HepG2 (cell line): ENCODE measurements around the gene NCOA7. TPM values are rescaled to one million over a fixed set of nuclear protein-coding genes. Genes with fewer than 3 reads are reported as not detected.
A peak's percentile ranks its signal among the peaks of the same experiment; 100 is the strongest.

Experiments used
- ARNT2 ChIP-seq: sonication (generic); formaldehyde crosslinking; IDR thresholded peaks from 2 replicates; pipeline ENCODE4 v1.8.0; 2022; ENCODE audit warnings: mild to moderate bottlenecking, low read depth, missing genetic modification reagents, moderate library complexity
- ETV6 ChIP-seq: sonication (generic); formaldehyde crosslinking; conservative IDR thresholded peaks from 2 replicates; pipeline ENCODE4 v1.4.0; 2020; ENCODE audit warnings: missing genetic modification reagents
- HMG20B ChIP-seq: conservative IDR thresholded peaks from 2 replicates; pipeline ENCODE4 v1.6.1; 2016; ENCODE audit warnings: missing genetic modification reagents, missing compliant biosample characterization
- JUN ChIP-seq: sonication (generic); formaldehyde crosslinking; IDR thresholded peaks from 2 replicates; pipeline ENCODE4 v1.4.0; 2020; ENCODE audit warnings: mild to moderate bottlenecking, missing genetic modification reagents
- MAFK ChIP-seq, 2 experiments: IDR thresholded peaks in 1 of 2; conservative IDR thresholded peaks in 1 of 2; 2 replicates each; pipeline ENCODE4 v1.6.1; 2011; ENCODE audit warnings: improper control_type of control experiment in 2 of 2, low read length in 2 of 2
- RXRA ChIP-seq: sonication (generic); formaldehyde crosslinking; IDR thresholded peaks from 2 replicates; pipeline ENCODE4 v1.5.1; 2020; ENCODE audit warnings: missing genetic modification reagents
- TBX2 ChIP-seq: sonication (generic); formaldehyde crosslinking; IDR thresholded peaks from 2 replicates; pipeline ENCODE4 v1.5.0; 2020; ENCODE audit warnings: missing genetic modification reagents, mild to moderate bottlenecking, borderline replicate concordance
- TFDP1 ChIP-seq: IDR thresholded peaks from 2 replicates; pipeline ENCODE4 v1.6.1; 2016; ENCODE audit warnings: missing compliant biosample characterization, missing genetic modification reagents, borderline replicate concordance
- TSC22D2 ChIP-seq: sonication (generic); formaldehyde crosslinking; IDR thresholded peaks from 2 replicates; pipeline ENCODE4 v1.5.1; 2020; ENCODE audit warnings: missing genetic modification reagents, mild to moderate bottlenecking, borderline replicate concordance
- ZBTB21 ChIP-seq: sonication (generic); formaldehyde crosslinking; IDR thresholded peaks from 2 replicates; pipeline ENCODE4 v1.4.0; 2020; ENCODE audit warnings: missing genetic modification reagents
- ZIK1 ChIP-seq: sonication (generic); formaldehyde crosslinking; IDR thresholded peaks from 2 replicates; pipeline ENCODE4 v1.5.0; 2020; ENCODE audit warnings: mild to moderate bottlenecking, low read depth, missing genetic modification reagents, borderline replicate concordance
- ZNF12 ChIP-seq: sonication (generic); formaldehyde crosslinking; IDR thresholded peaks from 2 replicates; pipeline ENCODE4 v1.5.0; 2020; ENCODE audit warnings: missing genetic modification reagents
- ZNF441 ChIP-seq: sonication (generic); formaldehyde crosslinking; IDR thresholded peaks from 2 replicates; pipeline ENCODE4 v1.7.0; 2021; ENCODE audit warnings: missing genetic modification reagents, borderline replicate concordance
- ZNF496 ChIP-seq: sonication (generic); formaldehyde crosslinking; IDR thresholded peaks from 2 replicates; pipeline ENCODE4 v1.8.1; 2023; ENCODE audit warnings: mild to moderate bottlenecking, moderate library complexity, missing genetic modification reagents; ENCODE audit not compliant: insufficient replicate concordance
- ZNF549 ChIP-seq: sonication (generic); formaldehyde crosslinking; IDR thresholded peaks from 2 replicates; pipeline ENCODE4 v1.5.0; 2020; ENCODE audit warnings: missing genetic modification reagents
- ZNF615 ChIP-seq: sonication (generic); formaldehyde crosslinking; IDR thresholded peaks from 2 replicates; pipeline ENCODE4 v1.5.0; 2020; ENCODE audit warnings: mild to moderate bottlenecking, missing genetic modification reagents, borderline replicate concordance
- polyA plus RNA-seq, 8 experiments: library from polyadenylated mRNA; depleted of rRNA in 3 of 8; stranded (reverse) in 7 of 8; unstranded in 1 of 8; fragments of >200 nt; fragmentation: Illumina TruSeq in 4 of 8; extraction: Trizol in 4 of 8; gene quantifications; 2 replicates each; pipeline versions ENCODE4 v1.2.1 to v1.2.3, GENCODE V29; 2011 to 2016; ENCODE audit warnings: low read depth in 4 of 8, missing spikeins in 1 of 8, mixed read lengths in 1 of 8; ENCODE audit not compliant: insufficient read depth in 1 of 8
- total RNA-seq, 5 experiments: library from RNA; depleted of rRNA; stranded (reverse); fragments of >200 nt; fragmentation: Illumina TruSeq; extraction: Trizol; gene quantifications; 2 replicates each; pipeline ENCODE4 v1.2.3, GENCODE V29; 2016; ENCODE audit warnings: low read depth in 1 of 5
- TF ChIP-seq, protein P1 (sequence below): sonication (generic); formaldehyde crosslinking; IDR thresholded peaks from 2 replicates; pipeline ENCODE4 v1.4.0; 2020; ENCODE audit warnings: missing genetic modification reagents, borderline replicate concordance
- TF ChIP-seq, protein P2 (sequence below): sonication (generic); formaldehyde crosslinking; IDR thresholded peaks from 2 replicates; pipeline ENCODE4 v1.5.0; 2020; ENCODE audit warnings: missing genetic modification reagents, mild to moderate bottlenecking, borderline replicate concordance
- TF ChIP-seq, protein P3 (sequence below): sonication (generic); formaldehyde crosslinking; IDR thresholded peaks from 2 replicates; pipeline ENCODE4 v1.8.1; 2022; ENCODE audit warnings: low read depth, mild to moderate bottlenecking, missing genetic modification reagents

NCOA7 gene
- total and polyA plus RNA-seq, 2 of the 13 experiments (the other 11 are each of a cell fraction or from before 2014, with no cell fraction given) = 13.6 to 20.8 TPM

DNA sequence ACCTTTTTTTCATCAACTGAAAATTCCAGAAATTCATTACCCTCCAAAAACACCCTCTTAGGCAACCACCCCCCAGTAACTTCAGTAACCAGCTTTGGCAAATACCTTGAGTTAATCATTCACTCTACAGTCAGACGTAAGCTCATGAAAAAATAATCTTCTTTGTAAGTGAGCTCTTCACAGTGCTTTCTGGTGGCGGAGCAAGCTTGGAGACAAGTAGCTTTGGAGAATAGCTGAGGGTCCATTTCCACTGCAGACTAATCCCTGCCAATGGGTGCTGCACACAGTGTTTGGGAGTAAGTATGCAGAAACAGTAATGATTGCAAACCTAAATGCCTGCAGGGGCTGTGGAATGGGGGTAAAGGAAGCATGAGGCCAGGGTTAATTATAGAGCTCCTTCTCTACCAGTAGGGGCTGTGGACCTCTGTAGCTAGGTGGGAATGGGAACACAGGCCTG lies 109.0 kb downstream of the NCOA7 start (continued):
- TF ChIP-seq, protein P1, sequence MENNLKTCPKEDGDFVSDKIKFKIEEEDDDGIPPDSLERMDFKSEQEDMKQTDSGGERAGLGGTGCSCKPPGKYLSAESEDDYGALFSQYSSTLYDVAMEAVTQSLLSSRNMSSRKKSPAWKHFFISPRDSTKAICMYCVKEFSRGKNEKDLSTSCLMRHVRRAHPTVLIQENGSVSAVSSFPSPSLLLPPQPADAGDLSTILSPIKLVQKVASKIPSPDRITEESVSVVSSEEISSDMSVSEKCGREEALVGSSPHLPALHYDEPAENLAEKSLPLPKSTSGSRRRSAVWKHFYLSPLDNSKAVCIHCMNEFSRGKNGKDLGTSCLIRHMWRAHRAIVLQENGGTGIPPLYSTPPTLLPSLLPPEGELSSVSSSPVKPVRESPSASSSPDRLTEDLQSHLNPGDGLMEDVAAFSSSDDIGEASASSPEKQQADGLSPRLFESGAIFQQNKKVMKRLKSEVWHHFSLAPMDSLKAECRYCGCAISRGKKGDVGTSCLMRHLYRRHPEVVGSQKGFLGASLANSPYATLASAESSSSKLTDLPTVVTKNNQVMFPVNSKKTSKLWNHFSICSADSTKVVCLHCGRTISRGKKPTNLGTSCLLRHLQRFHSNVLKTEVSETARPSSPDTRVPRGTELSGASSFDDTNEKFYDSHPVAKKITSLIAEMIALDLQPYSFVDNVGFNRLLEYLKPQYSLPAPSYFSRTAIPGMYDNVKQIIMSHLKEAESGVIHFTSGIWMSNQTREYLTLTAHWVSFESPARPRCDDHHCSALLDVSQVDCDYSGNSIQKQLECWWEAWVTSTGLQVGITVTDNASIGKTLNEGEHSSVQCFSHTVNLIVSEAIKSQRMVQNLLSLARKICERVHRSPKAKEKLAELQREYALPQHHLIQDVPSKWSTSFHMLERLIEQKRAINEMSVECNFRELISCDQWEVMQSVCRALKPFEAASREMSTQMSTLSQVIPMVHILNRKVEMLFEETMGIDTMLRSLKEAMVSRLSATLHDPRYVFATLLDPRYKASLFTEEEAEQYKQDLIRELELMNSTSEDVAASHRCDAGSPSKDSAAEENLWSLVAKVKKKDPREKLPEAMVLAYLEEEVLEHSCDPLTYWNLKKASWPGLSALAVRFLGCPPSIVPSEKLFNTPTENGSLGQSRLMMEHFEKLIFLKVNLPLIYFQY (CRISPR knock-in tag) = no peak
- TF ChIP-seq ARNT2 (CRISPR knock-in tag) (0 out of 2 replicates have a peak, but pooled peaks have one; percentile 30), ZNF12 (CRISPR knock-in tag) (no peak), MAFK (conservative IDR thresholded peaks at IDR 0.05 in 1 of 2, IDR thresholded peaks at IDR 0.05 in 1 of 2; ENCODE audit: low read length in 2 of 2) (no peak), ZNF441 (CRISPR knock-in tag) (no peak), ZNF549 (CRISPR knock-in tag) (no peak), ETV6 (CRISPR knock-in tag) (no peak), TFDP1 (CRISPR knock-in tag) (no peak), ZBTB21 (no peak), TBX2 (CRISPR knock-in tag) (peak; percentile 59; the same call in 1 of the 2 replicates), TSC22D2 (peak; percentile 47; the same call in 1 of the 2 replicates), ZNF615 (CRISPR knock-in tag) (no peak), JUN (no peak), ZIK1 (no peak), ZNF496 (CRISPR knock-in tag) (no peak), RXRA (CRISPR knock-in tag) (no peak; the same call in 1 of the 2 replicates), HMG20B (CRISPR knock-in tag) (no peak)
- TF ChIP-seq, protein P2, sequence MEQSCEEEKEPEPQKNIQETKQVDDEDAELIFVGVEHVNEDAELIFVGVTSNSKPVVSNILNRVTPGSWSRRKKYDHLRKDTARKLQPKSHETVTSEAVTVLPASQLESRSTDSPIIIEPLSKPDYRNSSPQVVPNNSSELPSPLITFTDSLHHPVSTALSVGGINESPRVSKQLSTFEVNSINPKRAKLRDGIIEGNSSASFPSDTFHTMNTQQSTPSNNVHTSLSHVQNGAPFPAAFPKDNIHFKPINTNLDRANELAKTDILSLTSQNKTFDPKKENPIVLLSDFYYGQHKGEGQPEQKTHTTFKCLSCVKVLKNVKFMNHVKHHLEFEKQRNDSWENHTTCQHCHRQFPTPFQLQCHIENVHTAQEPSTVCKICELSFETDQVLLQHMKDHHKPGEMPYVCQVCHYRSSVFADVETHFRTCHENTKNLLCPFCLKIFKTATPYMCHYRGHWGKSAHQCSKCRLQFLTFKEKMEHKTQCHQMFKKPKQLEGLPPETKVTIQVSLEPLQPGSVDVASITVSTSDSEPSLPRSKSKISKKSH (CRISPR knock-in tag) = no peak
- TF ChIP-seq, protein P3, sequence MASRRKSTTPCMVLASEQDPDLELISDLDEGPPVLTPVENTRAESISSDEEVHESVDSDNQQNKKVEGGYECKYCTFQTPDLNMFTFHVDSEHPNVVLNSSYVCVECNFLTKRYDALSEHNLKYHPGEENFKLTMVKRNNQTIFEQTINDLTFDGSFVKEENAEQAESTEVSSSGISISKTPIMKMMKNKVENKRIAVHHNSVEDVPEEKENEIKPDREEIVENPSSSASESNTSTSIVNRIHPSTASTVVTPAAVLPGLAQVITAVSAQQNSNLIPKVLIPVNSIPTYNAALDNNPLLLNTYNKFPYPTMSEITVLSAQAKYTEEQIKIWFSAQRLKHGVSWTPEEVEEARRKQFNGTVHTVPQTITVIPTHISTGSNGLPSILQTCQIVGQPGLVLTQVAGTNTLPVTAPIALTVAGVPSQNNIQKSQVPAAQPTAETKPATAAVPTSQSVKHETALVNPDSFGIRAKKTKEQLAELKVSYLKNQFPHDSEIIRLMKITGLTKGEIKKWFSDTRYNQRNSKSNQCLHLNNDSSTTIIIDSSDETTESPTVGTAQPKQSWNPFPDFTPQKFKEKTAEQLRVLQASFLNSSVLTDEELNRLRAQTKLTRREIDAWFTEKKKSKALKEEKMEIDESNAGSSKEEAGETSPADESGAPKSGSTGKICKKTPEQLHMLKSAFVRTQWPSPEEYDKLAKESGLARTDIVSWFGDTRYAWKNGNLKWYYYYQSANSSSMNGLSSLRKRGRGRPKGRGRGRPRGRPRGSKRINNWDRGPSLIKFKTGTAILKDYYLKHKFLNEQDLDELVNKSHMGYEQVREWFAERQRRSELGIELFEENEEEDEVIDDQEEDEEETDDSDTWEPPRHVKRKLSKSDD (CRISPR knock-in tag) = no peak
